Ovary (tissue), 9 donors: ENCODE data around the gene HSPA12A. TPM values are rescaled to one million over a fixed set of nuclear protein-coding genes. Genes with fewer than 3 reads are reported as not detected.

Experiments
- DNase-seq, 5 donors: peaks; one replicate each; pipeline ENCODE4 v3.0.0-alpha.2; 2019 to 2020
- H3K27ac ChIP-seq, 2 donors: fragments of 200-600 bp; one replicate each; pipeline versions ENCODE4 v1.5.1 to v1.8.0; 2019 to 2022
- H3K27me3 ChIP-seq: fragments of 200-600 bp; one replicate; pipeline ENCODE4 v1.8.0; 2022
- H3K36me3 ChIP-seq: fragments of 200-600 bp; sonication (generic); one replicate; pipeline ENCODE4 v1.5.1; 2019
- H3K4me1 ChIP-seq: one replicate; pipeline ENCODE4 v1.8.1; 2013; ENCODE audit warnings: mild to moderate bottlenecking, moderate library complexity; ENCODE audit not compliant: insufficient read depth
- H3K4me3 ChIP-seq: fragments of 200-600 bp; sonication (generic); one replicate; pipeline ENCODE4 v1.5.1; 2017
- H3K9me3 ChIP-seq, 2 donors: fragments of 200-600 bp in 1 of 2; sonication (generic) in 1 of 2; one replicate each; pipeline versions ENCODE4 v1.5.1 to v1.8.1; 2013 to 2019; ENCODE audit warnings: mild to moderate bottlenecking in 1 of 2, moderate library complexity in 1 of 2
- EP300 ChIP-seq: sonication (generic); formaldehyde crosslinking; IDR thresholded peaks from one replicate; pipeline ENCODE4 v1.6.1; 2017; ENCODE audit warnings: antibody characterized with exemption
- POLR2A ChIP-seq: fragments of 450-650 bp; IDR thresholded peaks from one replicate; pipeline ENCODE4 v1.6.1; 2017; ENCODE audit warnings: antibody characterized with exemption, mild to moderate bottlenecking, moderate library complexity
- WGBS, 3 donors: extraction: QIAGEN DNeasy Blood & Tissue Kit in 1 of 3; methylation state at CpG; one replicate each; pipeline versions ENCODE4 v1.1.5 to v1.1.7; 2013 to 2017; 5-methylcytosine and 5-hydroxymethylcytosine counted together
- intact Hi-C, 4 donors: fragments of 100-400 bp; cut with DNase I; formaldehyde crosslinking; loops; one replicate each; pipeline versions ENCODE4 v1.11.0 to v1.15.1; 2022 to 2023
- polyA plus RNA-seq, 2 donors: library from polyadenylated mRNA; stranded (reverse); fragments of 200-250 nt in 1 of 2; fragments of 350-450 nt in 1 of 2; fragmentation: Illumina TruSeq in 1 of 2; extraction: RNeasy Lipid Tissue Mini Kit (QIAGEN cat#74804) in 1 of 2; gene quantifications; one replicate each; pipeline ENCODE4 v1.2.3, GENCODE V29; 2013 to 2014
- total RNA-seq, 7 donors: library from RNA; depleted of rRNA in 2 of 7; stranded (reverse); fragments of >200 nt in 2 of 7; fragmentation: NEBNext Ultra II Directional in 3 of 7; extraction: Animal tissue kit (Norgen Biotek cat#: 25700) in 3 of 7; gene quantifications; one replicate each; pipeline versions ENCODE4 v1.1.0 to v1.2.4, GENCODE V29; 2016 to 2023
- TF ChIP-seq, protein P1 (sequence below), 3 donors: fragments of 450-650 bp in 2 of 3; fragments of 200-600 bp in 1 of 3; IDR thresholded peaks; one replicate each; pipeline versions ENCODE4 v1.5.1 to v1.8.0; 2016 to 2022; ENCODE audit warnings: antibody characterized with exemption in 3 of 3, mild to moderate bottlenecking in 1 of 3
- donor health status: DM: no; HTN: no; CAD: no; lungs with moderate emphysema.
- donor health status: DM: no; HTN: no; CAD: no.
- donor health status: Bipolar disorder and iron deficiency.
- donor health status: DM: yes; HTN: yes; CAD: no.
- donor health status: DM: no; HTN: no; CAD: no.
- donor health status: DM: yes; HTN: yes; CAD: no.

The HSPA12A gene
- total and polyA plus RNA-seq, 9 donors: 16.0 to 47.5 (median 36.4) TPM

DNA sequence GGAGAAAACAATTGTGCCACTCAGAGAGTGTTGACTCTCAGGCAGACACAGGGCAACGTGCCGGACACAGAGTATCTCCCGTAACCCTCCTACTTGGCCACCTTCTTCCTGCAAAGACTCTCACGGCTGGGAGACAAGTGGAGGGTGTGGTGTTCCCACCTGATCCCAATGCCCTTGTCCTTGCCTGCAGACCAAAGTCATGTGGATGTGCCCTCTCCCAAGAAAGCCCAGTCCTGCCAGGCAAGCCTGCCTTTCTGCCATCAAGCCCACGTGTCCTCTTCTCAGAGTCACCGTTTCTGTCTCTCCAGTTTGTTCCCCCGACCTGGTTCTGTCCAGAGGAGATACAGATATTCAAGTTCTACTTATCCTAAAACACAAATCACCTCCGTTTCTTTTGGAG, 120.9 kb downstream of the HSPA12A start:
- TF ChIP-seq, protein P1, sequence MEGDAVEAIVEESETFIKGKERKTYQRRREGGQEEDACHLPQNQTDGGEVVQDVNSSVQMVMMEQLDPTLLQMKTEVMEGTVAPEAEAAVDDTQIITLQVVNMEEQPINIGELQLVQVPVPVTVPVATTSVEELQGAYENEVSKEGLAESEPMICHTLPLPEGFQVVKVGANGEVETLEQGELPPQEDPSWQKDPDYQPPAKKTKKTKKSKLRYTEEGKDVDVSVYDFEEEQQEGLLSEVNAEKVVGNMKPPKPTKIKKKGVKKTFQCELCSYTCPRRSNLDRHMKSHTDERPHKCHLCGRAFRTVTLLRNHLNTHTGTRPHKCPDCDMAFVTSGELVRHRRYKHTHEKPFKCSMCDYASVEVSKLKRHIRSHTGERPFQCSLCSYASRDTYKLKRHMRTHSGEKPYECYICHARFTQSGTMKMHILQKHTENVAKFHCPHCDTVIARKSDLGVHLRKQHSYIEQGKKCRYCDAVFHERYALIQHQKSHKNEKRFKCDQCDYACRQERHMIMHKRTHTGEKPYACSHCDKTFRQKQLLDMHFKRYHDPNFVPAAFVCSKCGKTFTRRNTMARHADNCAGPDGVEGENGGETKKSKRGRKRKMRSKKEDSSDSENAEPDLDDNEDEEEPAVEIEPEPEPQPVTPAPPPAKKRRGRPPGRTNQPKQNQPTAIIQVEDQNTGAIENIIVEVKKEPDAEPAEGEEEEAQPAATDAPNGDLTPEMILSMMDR (IDR thresholded peaks at IDR 0.05): no peak
- TF ChIP-seq POLR2A (no peak), EP300 (no peak)
- Histone ChIP-seq H3K36me3 (no peaks in the 10 kb centered on the region), H3K27me3 (no peaks in the 10 kb centered on the region), H3K4me1 (no peaks in the 10 kb centered on the region), H3K27ac (no peak overlapping the region), H3K9me3 (no peaks in the 10 kb centered on the region), H3K4me3 (no peak overlapping the region)
- no peak for DNase-seq
- WGBS, 3 donors: 81 to 85% (median 81%) methylated on average over 8 of the region's 8 CpGs
- intact Hi-C loops: loop anchor here in 1 of 4 donors (10.0 kb wide), 1 partner anchor 163 kb away; no protein-coding TSS in a partner anchor

Other genes with a start within 250 kb of the HSPA12A start
- 1 to 10 TPM in 3 of 7 donors, not detected in 4; 3.1 to 7.0 (median 4.4) TPM for gene PNLIP, start 196.6 kb downstream of the HSPA12A start, total RNA-seq
- gene PNLIP, start 196.6 kb downstream of the HSPA12A start, polyA plus RNA-seq: 1 to 10 TPM in 1 of 2 donors, not detected in 1; 3.2 TPM
- 1 to 10 TPM in 2 of 7 donors, under 1 TPM in 1, not detected in 4; 0.34 to 2.8 (median 2.3) TPM for gene PNLIPRP1, start 151.6 kb downstream of the HSPA12A start, total RNA-seq
- gene PNLIPRP1, start 151.6 kb downstream of the HSPA12A start, polyA plus RNA-seq: not detected
- gene PNLIPRP2, start 121.6 kb downstream of the HSPA12A start, total RNA-seq: 1 to 10 TPM in 1 of 7 donors, under 1 TPM in 3, not detected in 3; 0.15 to 1.4 (median 0.23) TPM
- gene PNLIPRP2, start 121.6 kb downstream of the HSPA12A start, polyA plus RNA-seq: under 1 TPM in 1 of 2 donors, not detected in 1; 0.37 TPM
- gene ENO4, start 106.9 kb upstream of the HSPA12A start, total RNA-seq: 1 to 10 TPM in 4 of 7 donors, under 1 TPM in 3; 0.38 to 2.8 (median 1.0) TPM
- gene ENO4, start 106.9 kb upstream of the HSPA12A start, polyA plus RNA-seq: under 1 TPM; 0.30 to 0.47 TPM